HG02610 (cell line): ENCODE results near the gene TMEM59L.
A peak's percentile ranks its signal among the peaks of the same experiment; 100 is the strongest.
"Not testable (repeated sequence)": the region's sequence is repeated elsewhere in the genome, so short reads cannot be mapped to it uniquely, and the experiment has no call there.

Experiments used
- ATAC-seq: cut with Tn5 transposase; IDR thresholded peaks from one replicate; pipeline ENCODE4 v1.9.1; 2021; ENCODE audit warnings: mild to moderate bottlenecking, moderate library complexity; ENCODE audit not compliant: unreplicated experiment

The TMEM59L gene

GRCh38 chr19:18593367-18594095 is 19.1 kb upstream of the TMEM59L start:
- ATAC-seq: no peak

GRCh38 chr19:18594096-18594823 is 18.4 kb upstream of the TMEM59L start:
- ATAC-seq: peak; percentile 56

GRCh38 chr19:18594824-18595373 is 17.8 kb upstream of the TMEM59L start:
- no peak for ATAC-seq

GRCh38 chr19:18595475-18595874 is 17.2 kb upstream of the TMEM59L start:
- ATAC-seq: no peak

- ATAC-seq: no peak
These were observed 15.9 kb upstream of the TMEM59L start for GRCh38 chr19:18596752-18597157.

- ATAC-seq: no peak
These were observed 14.6 kb upstream of the TMEM59L start for GRCh38 chr19:18597809-18598660.

- no peak for ATAC-seq
These were observed 13.2 kb upstream of the TMEM59L start for GRCh38 chr19:18599485-18599884.

GRCh38 chr19:18600692-18601397 is 11.8 kb upstream of the TMEM59L start:
- not testable (repeated sequence) for ATAC-seq

GRCh38 chr19:18601875-18602274 is 10.8 kb upstream of the TMEM59L start:
- no peak for ATAC-seq

GRCh38 chr19:18603255-18603957 is 9.3 kb upstream of the TMEM59L start:
- ATAC-seq: no peak

- no peak for ATAC-seq
These were observed 8.5 kb upstream of the TMEM59L start for GRCh38 chr19:18603958-18604819.

GRCh38 chr19:18604820-18605159 is 7.9 kb upstream of the TMEM59L start:
- no peak for ATAC-seq

GRCh38 chr19:18605196-18605545 is 7.5 kb upstream of the TMEM59L start:
- no peak for ATAC-seq

GRCh38 chr19:18605546-18606280 is 7.0 kb upstream of the TMEM59L start:
- ATAC-seq: no peak

- ATAC-seq: no peak
These were observed 6.1 kb upstream of the TMEM59L start, which contains the start of gene CRLF1 for GRCh38 chr19:18606281-18607225. TSS of gene CRLF1 (minus strand) at chr19:18606799. CDS start at chr19:18606656, 143 bp downstream.

GRCh38 chr19:18607226-18608101 is 5.2 kb upstream of the TMEM59L start:
- ATAC-seq: no peak
